ENCODE results near the gene CEP295NL. TPM values are rescaled to one million over a fixed set of nuclear protein-coding genes. Genes with fewer than 3 reads are reported as not detected.

CEP295NL gene
- total and polyA plus RNA-seq, 2 of the 13 experiments (the other 11 are each of a cell fraction or from before 2014, with no cell fraction given) = not detected

DNA sequence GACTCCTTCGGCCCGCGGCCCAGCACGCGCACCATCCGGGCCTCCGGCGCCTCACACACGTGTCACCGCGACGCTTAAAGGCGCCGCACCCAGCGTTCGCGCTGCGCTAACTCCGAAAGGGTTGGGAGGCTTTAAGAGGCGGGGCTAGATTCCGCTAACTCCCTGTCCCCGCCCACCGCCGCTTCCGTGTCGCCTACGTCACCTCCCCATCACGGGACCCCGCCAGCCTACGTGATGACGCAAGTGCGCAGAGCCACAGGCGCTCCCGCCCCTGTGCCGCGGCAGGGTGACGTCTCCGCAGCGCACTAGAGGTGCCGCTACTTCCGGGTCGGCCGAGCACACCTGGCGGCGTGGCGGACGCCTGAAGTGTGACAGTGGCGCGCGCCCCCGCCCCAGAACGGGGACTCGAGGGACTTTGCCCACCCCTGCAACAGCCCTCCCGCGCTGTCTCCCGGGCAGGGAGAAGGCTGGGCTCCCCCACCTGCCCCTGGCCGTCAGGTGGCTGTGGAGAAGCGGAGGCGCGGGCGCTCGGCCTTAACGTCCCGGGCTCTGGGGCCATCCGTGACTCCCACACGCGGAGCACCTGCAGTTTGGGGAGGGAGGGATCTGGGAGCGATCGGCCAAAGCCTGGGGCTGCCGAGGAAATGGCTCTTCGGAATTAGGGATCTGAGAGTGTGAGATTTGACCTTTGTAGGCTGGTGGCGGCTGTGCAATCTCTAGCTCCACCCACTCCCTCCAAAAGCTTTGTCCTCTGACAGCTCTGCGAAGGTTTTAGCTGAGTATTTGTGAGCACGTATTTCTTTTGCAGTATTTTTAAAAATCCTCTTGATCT, 62.0 kb downstream of the CEP295NL start, which contains the start of gene USP36 (continued):
- TF ChIP-seq, protein P1, sequence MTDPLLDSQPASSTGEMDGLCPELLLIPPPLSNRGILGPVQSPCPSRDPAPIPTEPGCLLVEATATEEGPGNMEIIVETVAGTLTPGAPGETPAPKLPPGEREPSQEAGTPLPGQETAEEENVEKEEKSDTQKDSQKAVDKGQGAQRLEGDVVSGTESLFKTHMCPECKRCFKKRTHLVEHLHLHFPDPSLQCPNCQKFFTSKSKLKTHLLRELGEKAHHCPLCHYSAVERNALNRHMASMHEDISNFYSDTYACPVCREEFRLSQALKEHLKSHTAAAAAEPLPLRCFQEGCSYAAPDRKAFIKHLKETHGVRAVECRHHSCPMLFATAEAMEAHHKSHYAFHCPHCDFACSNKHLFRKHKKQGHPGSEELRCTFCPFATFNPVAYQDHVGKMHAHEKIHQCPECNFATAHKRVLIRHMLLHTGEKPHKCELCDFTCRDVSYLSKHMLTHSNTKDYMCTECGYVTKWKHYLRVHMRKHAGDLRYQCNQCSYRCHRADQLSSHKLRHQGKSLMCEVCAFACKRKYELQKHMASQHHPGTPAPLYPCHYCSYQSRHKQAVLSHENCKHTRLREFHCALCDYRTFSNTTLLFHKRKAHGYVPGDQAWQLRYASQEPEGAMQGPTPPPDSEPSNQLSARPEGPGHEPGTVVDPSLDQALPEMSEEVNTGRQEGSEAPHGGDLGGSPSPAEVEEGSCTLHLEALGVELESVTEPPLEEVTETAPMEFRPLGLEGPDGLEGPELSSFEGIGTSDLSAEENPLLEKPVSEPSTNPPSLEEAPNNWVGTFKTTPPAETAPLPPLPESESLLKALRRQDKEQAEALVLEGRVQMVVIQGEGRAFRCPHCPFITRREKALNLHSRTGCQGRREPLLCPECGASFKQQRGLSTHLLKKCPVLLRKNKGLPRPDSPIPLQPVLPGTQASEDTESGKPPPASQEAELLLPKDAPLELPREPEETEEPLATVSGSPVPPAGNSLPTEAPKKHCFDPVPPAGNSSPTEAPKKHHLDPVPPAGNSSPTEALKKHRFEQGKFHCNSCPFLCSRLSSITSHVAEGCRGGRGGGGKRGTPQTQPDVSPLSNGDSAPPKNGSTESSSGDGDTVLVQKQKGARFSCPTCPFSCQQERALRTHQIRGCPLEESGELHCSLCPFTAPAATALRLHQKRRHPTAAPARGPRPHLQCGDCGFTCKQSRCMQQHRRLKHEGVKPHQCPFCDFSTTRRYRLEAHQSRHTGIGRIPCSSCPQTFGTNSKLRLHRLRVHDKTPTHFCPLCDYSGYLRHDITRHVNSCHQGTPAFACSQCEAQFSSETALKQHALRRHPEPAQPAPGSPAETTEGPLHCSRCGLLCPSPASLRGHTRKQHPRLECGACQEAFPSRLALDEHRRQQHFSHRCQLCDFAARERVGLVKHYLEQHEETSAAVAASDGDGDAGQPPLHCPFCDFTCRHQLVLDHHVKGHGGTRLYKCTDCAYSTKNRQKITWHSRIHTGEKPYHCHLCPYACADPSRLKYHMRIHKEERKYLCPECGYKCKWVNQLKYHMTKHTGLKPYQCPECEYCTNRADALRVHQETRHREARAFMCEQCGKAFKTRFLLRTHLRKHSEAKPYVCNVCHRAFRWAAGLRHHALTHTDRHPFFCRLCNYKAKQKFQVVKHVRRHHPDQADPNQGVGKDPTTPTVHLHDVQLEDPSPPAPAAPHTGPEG (CRISPR knock-in tag; IDR thresholded peaks at IDR 0.05) = peak; percentile 19; the same call in 1 of the 2 replicates
- TF ChIP-seq GLI4 (CRISPR knock-in tag; IDR thresholded peaks at IDR 0.05; ENCODE audit: borderline replicate concordance) (peak; percentile 85; the same call in 1 of the 2 replicates), ZNF569 (CRISPR knock-in tag; IDR thresholded peaks at IDR 0.05; ENCODE audit: borderline replicate concordance) (peak; percentile 76; the same call in 1 of the 2 replicates), ZKSCAN1 (IDR thresholded peaks at IDR 0.05; ENCODE audit: low read length) (0 out of 2 replicates have a peak, but pooled peaks have one; percentile 30), ZNF326 (CRISPR knock-in tag; IDR thresholded peaks at IDR 0.05; ENCODE audit: borderline replicate concordance) (no peak), ZNF24 (IDR thresholded peaks at IDR 0.05) (no peak), ZNF619 (CRISPR knock-in tag; IDR thresholded peaks at IDR 0.05) (peak; percentile 91), ZHX2 (IDR thresholded peaks at IDR 0.05; ENCODE audit: low read depth) (peak; percentile 100), ZHX2 (CRISPR knock-in tag; IDR thresholded peaks at IDR 0.05; ENCODE audit: borderline replicate concordance) (peak; percentile 57; the same call in 1 of the 2 replicates), KAT8 (CRISPR knock-in tag; IDR thresholded peaks at IDR 0.05) (peak; percentile 99), ZNF251 (CRISPR knock-in tag; IDR thresholded peaks at IDR 0.05) (no peak), ZSCAN12 (CRISPR knock-in tag; IDR thresholded peaks at IDR 0.05) (no peak), RBM22 (optimal IDR thresholded peaks at IDR 0.05; ENCODE audit: low read length) (no peak)
- TF ChIP-seq, protein P2, sequence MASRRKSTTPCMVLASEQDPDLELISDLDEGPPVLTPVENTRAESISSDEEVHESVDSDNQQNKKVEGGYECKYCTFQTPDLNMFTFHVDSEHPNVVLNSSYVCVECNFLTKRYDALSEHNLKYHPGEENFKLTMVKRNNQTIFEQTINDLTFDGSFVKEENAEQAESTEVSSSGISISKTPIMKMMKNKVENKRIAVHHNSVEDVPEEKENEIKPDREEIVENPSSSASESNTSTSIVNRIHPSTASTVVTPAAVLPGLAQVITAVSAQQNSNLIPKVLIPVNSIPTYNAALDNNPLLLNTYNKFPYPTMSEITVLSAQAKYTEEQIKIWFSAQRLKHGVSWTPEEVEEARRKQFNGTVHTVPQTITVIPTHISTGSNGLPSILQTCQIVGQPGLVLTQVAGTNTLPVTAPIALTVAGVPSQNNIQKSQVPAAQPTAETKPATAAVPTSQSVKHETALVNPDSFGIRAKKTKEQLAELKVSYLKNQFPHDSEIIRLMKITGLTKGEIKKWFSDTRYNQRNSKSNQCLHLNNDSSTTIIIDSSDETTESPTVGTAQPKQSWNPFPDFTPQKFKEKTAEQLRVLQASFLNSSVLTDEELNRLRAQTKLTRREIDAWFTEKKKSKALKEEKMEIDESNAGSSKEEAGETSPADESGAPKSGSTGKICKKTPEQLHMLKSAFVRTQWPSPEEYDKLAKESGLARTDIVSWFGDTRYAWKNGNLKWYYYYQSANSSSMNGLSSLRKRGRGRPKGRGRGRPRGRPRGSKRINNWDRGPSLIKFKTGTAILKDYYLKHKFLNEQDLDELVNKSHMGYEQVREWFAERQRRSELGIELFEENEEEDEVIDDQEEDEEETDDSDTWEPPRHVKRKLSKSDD (CRISPR knock-in tag; IDR thresholded peaks at IDR 0.05; ENCODE audit: low read depth) = peak; percentile 100

Measured in HepG2 (cell line).